HG03060 (cell line): Measurements from ENCODE around the gene DAPK1.

Source experiments
- ATAC-seq: cut with Tn5 transposase; IDR thresholded peaks from one replicate; pipeline ENCODE4 v1.9.1; 2021; ENCODE audit warnings: low read depth, moderate number of reproducible peaks; ENCODE audit not compliant: unreplicated experiment

Gene DAPK1

DNA sequence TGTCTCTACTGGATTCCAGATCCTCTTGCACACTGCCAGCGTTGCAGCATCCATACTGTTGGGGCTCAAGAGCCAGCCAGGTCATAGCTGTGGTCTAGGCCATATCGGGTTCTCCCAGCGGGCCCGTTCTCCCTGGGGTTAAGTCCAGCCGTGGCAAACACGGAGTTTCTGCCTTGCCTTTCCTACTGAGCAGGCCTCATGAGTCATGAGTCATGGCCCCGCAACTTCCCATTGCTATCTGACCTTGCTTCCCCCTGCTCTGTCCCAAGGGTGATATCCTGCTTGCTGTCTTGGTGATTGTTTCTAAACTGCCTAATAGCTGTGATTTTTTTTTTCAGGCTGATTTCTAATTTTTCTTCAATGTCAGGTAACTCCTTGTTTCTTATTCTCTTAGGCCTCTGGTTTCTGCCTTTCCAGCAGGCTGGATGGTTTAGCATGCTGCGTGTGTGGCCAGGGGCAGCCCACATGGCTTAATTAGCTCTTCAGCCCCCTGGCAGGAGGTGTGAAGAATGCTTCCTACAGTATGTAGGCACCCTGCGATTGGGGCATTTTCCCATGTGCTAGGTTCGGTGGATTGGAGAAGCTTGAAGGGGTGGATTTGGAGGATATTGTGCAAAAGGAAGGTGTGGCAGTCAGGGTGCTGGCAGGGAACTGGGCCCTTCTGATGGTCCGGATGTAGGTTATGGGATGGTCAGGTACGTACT is 18.7 kb downstream of the DAPK1 start:
- no peak for ATAC-seq

GRCh38 chr9:87516926-87517290 is 19.2 kb downstream of the DAPK1 start:
- no peak for ATAC-seq

DNA sequence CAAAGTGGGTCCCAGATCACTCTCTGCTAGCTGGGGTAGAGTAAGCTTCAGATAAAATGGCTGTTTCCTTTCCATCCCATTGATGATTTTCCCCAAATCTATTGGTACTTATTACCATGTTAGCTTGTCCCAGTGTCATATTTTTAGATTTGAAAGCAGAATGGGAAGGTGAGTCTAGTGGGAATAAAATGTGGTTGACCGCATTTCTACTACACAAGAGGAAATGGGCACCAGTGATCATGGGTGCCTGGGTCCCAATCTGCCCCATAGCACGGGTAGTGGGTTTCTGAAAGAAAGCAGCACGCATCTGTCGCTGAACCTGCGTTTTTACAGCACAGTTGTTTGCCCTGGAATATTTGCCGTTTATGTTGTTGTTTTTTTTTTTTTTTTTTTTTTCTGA is 20.1 kb downstream of the DAPK1 start:
- no peak for ATAC-seq

- ATAC-seq = no peak
Observed at GRCh38 chr9:87518702-87519335, 21.2 kb downstream of the DAPK1 start.

DNA sequence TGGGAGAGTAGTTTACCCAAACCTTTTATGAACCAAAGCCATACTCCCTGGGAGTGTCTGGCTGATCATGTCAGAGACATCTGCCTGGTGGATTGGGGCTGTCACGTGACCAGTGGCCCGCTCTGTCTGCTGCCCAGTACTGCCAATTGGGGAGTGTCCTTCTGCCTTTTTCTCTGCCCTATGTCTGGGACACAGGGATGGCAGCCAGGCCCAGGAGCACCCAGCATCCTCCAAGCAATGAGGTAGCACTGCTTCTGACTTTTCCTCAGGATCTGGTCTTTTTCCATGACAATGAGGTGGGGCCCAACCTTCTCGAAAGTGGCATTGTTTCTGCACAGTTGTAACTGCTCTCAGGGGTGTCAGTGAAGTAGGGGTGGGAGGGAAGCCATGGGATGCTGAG is 21.8 kb downstream of the DAPK1 start:
- ATAC-seq = no peak

DNA sequence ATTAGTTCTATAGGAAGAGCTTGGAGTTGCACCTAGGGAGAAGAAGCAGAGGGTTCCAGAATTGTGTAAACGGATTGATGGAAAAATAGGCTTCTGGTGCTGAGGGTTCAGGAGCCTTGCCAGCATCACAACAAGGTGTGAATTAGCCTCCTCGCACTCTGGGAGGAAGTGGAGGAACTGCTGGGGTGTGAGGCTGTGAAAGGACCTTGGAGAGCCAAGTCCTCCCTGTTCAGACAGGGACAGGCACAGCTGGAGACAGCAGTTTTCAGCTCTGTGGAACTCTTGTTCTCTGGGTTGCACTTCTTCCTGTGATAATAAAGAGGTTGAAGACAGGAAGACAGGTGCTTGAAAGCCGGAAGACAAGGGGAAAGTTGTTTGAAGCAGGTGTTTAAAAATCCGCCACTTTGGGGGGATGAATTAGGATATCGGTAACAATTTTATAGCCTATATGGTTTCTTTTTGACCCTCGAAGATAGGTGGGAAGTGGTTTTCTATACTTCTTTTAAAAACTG is 22.6 kb downstream of the DAPK1 start:
- ATAC-seq = no peak

- ATAC-seq = no peak
Observed at GRCh38 chr9:87521834-87522233, 24.2 kb downstream of the DAPK1 start.

- ATAC-seq = no peak
Observed at GRCh38 chr9:87524061-87524460, 26.4 kb downstream of the DAPK1 start.

GRCh38 chr9:87525546-87526303 is 28.1 kb downstream of the DAPK1 start:
- ATAC-seq = no peak

DNA sequence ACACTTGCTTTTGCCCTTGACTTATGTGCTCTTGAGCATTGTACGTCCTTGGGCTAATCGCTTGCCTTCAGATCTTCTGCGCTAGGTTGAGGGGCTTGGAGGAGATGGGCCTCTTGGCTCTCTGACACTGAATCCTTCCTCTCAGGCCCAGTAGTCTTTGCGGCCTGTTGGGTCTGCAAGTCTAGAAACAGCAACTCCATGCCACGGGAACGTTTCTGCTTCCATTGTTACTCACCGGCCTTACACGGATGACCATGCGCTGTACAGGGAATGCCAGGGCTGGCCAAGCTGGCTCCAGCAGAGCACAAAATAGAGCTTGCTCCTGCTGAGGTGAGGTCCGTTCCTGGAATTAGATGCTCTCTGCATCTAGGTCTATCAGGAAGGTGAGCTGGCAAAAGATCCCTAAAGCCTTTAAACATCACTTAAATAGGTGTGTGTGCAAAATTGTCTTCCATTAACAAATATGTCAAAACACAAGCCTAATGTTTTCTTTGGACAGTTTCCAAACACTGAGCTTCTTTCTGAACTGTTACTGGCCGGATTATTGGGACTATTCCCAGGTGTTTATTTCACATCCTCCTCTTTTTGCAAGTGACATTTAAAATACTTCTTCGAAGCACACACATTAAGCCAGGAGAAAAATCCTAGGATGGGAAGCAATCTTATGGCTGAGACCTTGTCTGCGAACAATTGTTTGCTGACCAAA is 29.7 kb downstream of the DAPK1 start:
- no peak for ATAC-seq

GRCh38 chr9:87528969-87529368 is 31.3 kb downstream of the DAPK1 start:
- no peak for ATAC-seq

GRCh38 chr9:87529671-87530070 is 32.0 kb downstream of the DAPK1 start:
- ATAC-seq = no peak

DNA sequence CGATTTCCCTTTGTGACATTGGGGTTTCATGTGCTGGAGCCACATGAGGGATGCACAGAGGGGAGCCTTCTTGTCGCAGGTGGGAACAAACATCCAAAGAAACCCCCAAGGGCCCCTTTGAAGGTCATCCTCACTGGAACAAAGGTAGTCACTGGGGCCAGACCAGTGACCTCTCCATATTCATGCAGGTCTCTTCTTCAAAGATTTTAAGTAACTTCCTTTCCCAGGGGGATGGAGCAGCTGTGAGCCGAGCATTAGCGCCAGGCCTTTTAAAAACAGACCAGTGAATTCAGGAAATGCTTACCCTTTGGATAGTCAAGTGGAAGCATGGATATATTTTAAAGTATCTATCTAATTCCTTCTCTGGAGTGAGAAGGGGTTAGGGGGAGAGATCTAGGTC is 33.0 kb downstream of the DAPK1 start:
- no peak for ATAC-seq

DNA sequence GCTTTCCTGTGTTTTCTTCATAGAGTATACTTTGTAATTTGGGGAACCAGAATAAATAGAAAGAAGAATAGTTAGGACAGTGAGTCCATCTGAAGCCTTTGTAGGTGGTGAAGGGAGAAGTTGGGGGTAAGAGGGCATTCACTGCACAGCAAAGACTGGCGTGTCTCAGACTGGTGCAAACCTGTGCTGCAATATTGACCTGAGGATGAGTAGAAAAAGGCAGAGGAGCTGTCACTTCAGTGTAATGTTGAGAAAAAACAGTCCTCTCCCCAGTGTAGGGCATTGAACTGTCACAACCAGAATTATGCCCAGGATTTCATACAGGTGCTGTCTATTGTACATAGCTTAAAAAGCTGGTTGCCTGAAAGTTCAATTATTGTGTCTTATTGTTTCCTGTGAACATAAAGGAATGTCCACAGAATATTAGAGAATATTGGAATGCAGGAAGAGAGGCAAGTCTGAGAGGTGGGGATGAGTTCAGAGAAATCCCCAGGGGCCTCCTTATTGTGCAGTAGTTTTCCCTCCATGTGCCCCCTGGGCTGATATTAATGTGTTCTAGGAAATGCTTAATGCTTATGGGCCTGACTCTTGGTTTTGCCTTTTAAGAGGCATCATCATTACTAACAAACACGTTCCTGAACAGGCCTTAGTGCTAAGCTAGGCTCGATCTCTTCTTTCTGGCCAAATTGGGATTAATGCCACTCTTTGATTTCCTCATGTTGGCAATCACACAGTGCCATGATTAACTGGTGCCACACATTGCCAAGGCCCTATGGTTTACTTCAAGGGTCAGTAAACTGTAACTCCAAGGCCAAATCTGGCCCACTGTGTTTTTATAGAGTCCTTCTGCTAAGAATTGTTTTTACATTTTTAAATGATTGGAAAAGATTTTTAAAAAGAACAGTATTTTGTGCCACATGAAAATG is 34.0 kb downstream of the DAPK1 start:
- no peak for ATAC-seq

DNA sequence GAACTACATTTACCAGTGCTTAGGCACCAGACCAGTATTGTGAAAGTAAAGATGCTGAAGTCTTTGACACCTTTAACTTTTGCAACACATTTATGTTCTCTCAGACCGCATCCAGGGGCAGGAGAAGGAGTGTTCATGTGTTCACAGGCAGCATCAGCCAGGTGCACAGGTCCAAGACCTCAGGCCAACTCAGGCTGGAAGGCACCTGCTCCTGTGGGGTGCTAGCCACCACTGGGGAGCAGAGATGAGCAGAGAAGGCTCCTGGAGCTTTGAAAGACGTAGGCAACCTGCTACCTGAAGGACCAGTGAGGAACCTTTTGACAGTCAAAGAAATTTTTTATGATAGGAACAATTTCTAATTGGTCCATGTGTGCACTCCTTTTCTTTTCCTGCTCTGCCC is 35.6 kb downstream of the DAPK1 start:
- ATAC-seq = no peak

DNA sequence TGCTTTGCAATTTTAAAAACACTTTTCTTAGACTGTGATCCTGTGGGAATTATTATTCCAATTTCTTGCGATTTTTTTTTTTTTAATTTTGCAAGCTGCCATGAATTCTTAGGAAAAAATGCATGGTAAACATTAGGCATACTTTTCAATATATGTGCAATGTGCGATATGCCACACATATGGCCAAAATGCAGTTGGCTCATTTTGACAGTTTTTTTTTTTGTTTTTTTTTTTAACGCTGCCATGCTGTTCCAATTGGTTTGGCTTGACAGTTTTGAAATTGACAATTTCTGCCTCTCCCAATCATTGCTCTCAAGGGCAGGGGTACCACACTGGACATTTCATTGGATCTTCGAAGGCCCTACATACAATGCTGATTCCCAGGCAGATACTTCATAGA is 36.4 kb downstream of the DAPK1 start:
- no peak for ATAC-seq

GRCh38 chr9:87534957-87535356 is 37.3 kb downstream of the DAPK1 start:
- ATAC-seq = no peak

- peak; percentile 76 for ATAC-seq
Observed at GRCh38 chr9:87535817-87536539, 38.3 kb downstream of the DAPK1 start.

- ATAC-seq = no peak
Observed at GRCh38 chr9:87537625-87538024, 40.0 kb downstream of the DAPK1 start.
